K562 (cell line): Measurements from ENCODE around the gene LST1. TPM values are rescaled to one million over a fixed set of nuclear protein-coding genes. Genes with fewer than 3 reads are reported as not detected.

Experiments used
- BCOR ChIP-seq: fragments of 450-650 bp; IDR thresholded peaks from 2 replicates; pipeline ENCODE4 v1.6.1; 2016
- DNMT1 ChIP-seq: fragments of 450-650 bp; IDR thresholded peaks from 2 replicates; pipeline ENCODE4 v1.6.1; 2016; ENCODE audit warnings: antibody characterized with exemption, mild to moderate bottlenecking
- FUS ChIP-seq: fragments of 200-400 bp; formaldehyde crosslinking; optimal IDR thresholded peaks from 2 replicates; pipeline ENCODE3; 2017; ENCODE audit warnings: low read depth, low read length
- HDAC2 ChIP-seq: fragments of 450-650 bp; IDR thresholded peaks from 2 replicates; pipeline ENCODE4 v1.6.1; 2016; ENCODE audit warnings: mild to moderate bottlenecking
- HDAC3 ChIP-seq: fragments of 450-650 bp; IDR thresholded peaks from 2 replicates; pipeline ENCODE4 v1.6.1; 2018; ENCODE audit warnings: borderline replicate concordance, mild to moderate bottlenecking, moderate library complexity; ENCODE audit not compliant: partially characterized antibody
- HDAC6 ChIP-seq: IDR thresholded peaks from 2 replicates; pipeline ENCODE4 v1.6.1; 2012; ENCODE audit warnings: low read depth, mild to moderate bottlenecking, control low read depth, inconsistent platforms, low read length, moderate library complexity
- KLF13 ChIP-seq: fragments of 450-650 bp; IDR thresholded peaks from 2 replicates; pipeline ENCODE4 v1.6.1; 2016; ENCODE audit warnings: missing genetic modification characterization, low read depth, mild to moderate bottlenecking, missing compliant biosample characterization, moderate library complexity, borderline replicate concordance
- MNT ChIP-seq, 2 experiments: fragments of 450-650 bp; conservative IDR thresholded peaks; 2 replicates each; pipeline ENCODE4 v1.6.1; 2017; ENCODE audit warnings: mild to moderate bottlenecking in 2 of 2, moderate library complexity in 2 of 2
- NFRKB ChIP-seq: fragments of 450-650 bp; IDR thresholded peaks from 2 replicates; pipeline ENCODE4 v1.6.1; 2016; ENCODE audit warnings: low read depth
- NFXL1 ChIP-seq: fragments of 450-650 bp; formaldehyde crosslinking; IDR thresholded peaks from 2 replicates; pipeline ENCODE4 v1.4.0; 2021; ENCODE audit warnings: mild to moderate bottlenecking
- PML ChIP-seq: IDR thresholded peaks from 2 replicates; pipeline ENCODE4 v1.6.1; 2012; ENCODE audit warnings: low read length, inconsistent platforms
- POLR2AphosphoS5 ChIP-seq: IDR thresholded peaks from 2 replicates; pipeline ENCODE4 v1.6.1; 2011; ENCODE audit warnings: mild to moderate bottlenecking, low read depth, low read length, moderate library complexity; ENCODE audit not compliant: control insufficient read depth, insufficient read depth
- SIRT6 ChIP-seq: IDR thresholded peaks from one replicate; pipeline ENCODE4 v1.6.1; 2012; ENCODE audit warnings: low read depth, mild to moderate bottlenecking, control low read depth, inconsistent platforms, low read length, moderate library complexity
- SRF ChIP-seq, 2 experiments: fragments of 250-450, 450-650 bp in 1 of 2; sonication (Bioruptor Pico) in 1 of 2; sonication (generic) in 1 of 2; formaldehyde crosslinking; IDR thresholded peaks; 2 replicates each; pipeline versions ENCODE4 v1.5.0 to v1.5.1; 2020 to 2022; ENCODE audit warnings: mild to moderate bottlenecking in 1 of 2, missing genetic modification reagents in 1 of 2
- TBP ChIP-seq: optimal IDR thresholded peaks from 2 replicates; pipeline ENCODE3; 2011; ENCODE audit warnings: low read depth, low read length, improper control_type of control experiment
- THRAP3 ChIP-seq: fragments of 450-650 bp; IDR thresholded peaks from 2 replicates; pipeline ENCODE4 v1.6.1; 2016; ENCODE audit warnings: mild to moderate bottlenecking, inconsistent platforms, borderline replicate concordance
- ZBTB7A ChIP-seq: IDR thresholded peaks from 2 replicates; pipeline ENCODE4 v1.6.1; 2011; ENCODE audit warnings: low read depth, mild to moderate bottlenecking, low read length, moderate library complexity, borderline replicate concordance; ENCODE audit not compliant: control insufficient read depth
- ZNF134 ChIP-seq: fragments of 250-450 bp; sonication (Bioruptor Pico); conservative IDR thresholded peaks from 2 replicates; pipeline ENCODE4 v1.4.0; 2020
- ZNF282 ChIP-seq: sonication (generic); formaldehyde crosslinking; IDR thresholded peaks from 2 replicates; pipeline ENCODE4 v1.8.1; 2023; ENCODE audit warnings: missing genetic modification reagents
- ZNF384 ChIP-seq: IDR thresholded peaks from 2 replicates; pipeline ENCODE4 v1.6.1; 2012; ENCODE audit warnings: low read depth, low read length, improper control_type of control experiment
- ZNF41 ChIP-seq: fragments of 250-450 bp; sonication (Bioruptor Pico); conservative IDR thresholded peaks from 2 replicates; pipeline ENCODE4 v1.4.0; 2020; ENCODE audit warnings: mild to moderate bottlenecking
- ZNF449 ChIP-seq: fragments of 250-450 bp; sonication (Bioruptor Pico); IDR thresholded peaks from 2 replicates; pipeline ENCODE4 v1.8.0; 2022; ENCODE audit warnings: moderate library complexity, mild to moderate bottlenecking, inconsistent platforms
- ZNF511 ChIP-seq: sonication (generic); formaldehyde crosslinking; IDR thresholded peaks from 2 replicates; pipeline ENCODE4 v1.8.0; 2022; ENCODE audit warnings: mild to moderate bottlenecking, missing genetic modification reagents
- ZNF644 ChIP-seq: fragments of 200-800 bp; sonication (Bioruptor generic); IDR thresholded peaks from 2 replicates; pipeline ENCODE4 v1.6.1; 2016; ENCODE audit warnings: low read depth, missing genetic modification characterization, missing compliant biosample characterization
- ZNF699 ChIP-seq: fragments of 250-450 bp; sonication (Bioruptor Pico); IDR thresholded peaks from 2 replicates; pipeline ENCODE4 v1.8.0; 2021; ENCODE audit warnings: mild to moderate bottlenecking, moderate library complexity; ENCODE audit not compliant: insufficient replicate concordance
- polyA plus RNA-seq, 8 experiments: library from polyadenylated mRNA; depleted of rRNA in 4 of 8; stranded (reverse) in 5 of 8; unstranded in 3 of 8; fragments of >200 nt; fragmentation: Nextera tagmentation in 2 of 8; fragmentation: Illumina TruSeq in 1 of 8; extraction: Ambion mirVana in 2 of 8; extraction: Trizol in 1 of 8; gene quantifications; 2 replicates each; pipeline versions ENCODE4 v1.2.1 to v1.2.3, GENCODE V29; 2011 to 2014; ENCODE audit warnings: inconsistent platforms in 1 of 8, missing spikeins in 1 of 8
- total RNA-seq, 7 experiments: library from RNA; depleted of rRNA in 6 of 7; stranded (reverse); fragments of >200 nt in 6 of 7; fragmentation: Illumina TruSeq in 2 of 7; extraction: Trizol in 2 of 7; gene quantifications; 2 replicates each; pipeline versions ENCODE4 v1.2.1 to v1.2.3, GENCODE V29; 2011 to 2021; ENCODE audit warnings: low replicate concordance in 1 of 7

LST1 gene
- total and polyA plus RNA-seq, 9 of the 15 experiments (the other 6 are each of a cell fraction or from before 2014, with no cell fraction given) = 0.82 to 7.8 (median 1.7) TPM

- TF ChIP-seq HDAC3 = peak; percentile 84
- no peak for TF ChIP-seq ZNF41 (CRISPR knock-in tag)
- TF ChIP-seq PML = peak; percentile 75
- TF ChIP-seq ZNF134 = 0 out of 2 replicates have a peak, but pooled peaks have one; percentile 26
- TF ChIP-seq NFXL1 (CRISPR knock-in tag) = no peak
- TF ChIP-seq ZNF699 = no peak
- TF ChIP-seq SRF (CRISPR knock-in tag; IDR thresholded peaks at IDR 0.05) = no peak; a peak in 1 of 4 replicates
- 0 out of 2 replicates have a peak, but pooled peaks have one; percentile 6 for TF ChIP-seq ZNF449 (CRISPR knock-in tag)
- no peak for TF ChIP-seq FUS
- peak; percentile 66 for TF ChIP-seq ZNF384
- TF ChIP-seq THRAP3 = peak; percentile 84; the same call in 1 of the 2 replicates
- TF ChIP-seq MNT (conservative IDR thresholded peaks at IDR 0.05) = peak; percentile 77 to 84
- no peak for TF ChIP-seq SIRT6
- TF ChIP-seq HDAC6 = no peak
- peak; percentile 97 for TF ChIP-seq ZBTB7A
- 0 out of 2 replicates have a peak, but pooled peaks have one; percentile 91 for TF ChIP-seq DNMT1
- TF ChIP-seq ZNF282 (CRISPR knock-in tag) = no peak
- peak; percentile 51; the same call in 1 of the 2 replicates for TF ChIP-seq BCOR
- TF ChIP-seq POLR2AphosphoS5 = peak; percentile 92
- peak; percentile 85 for TF ChIP-seq KLF13 (tag)
- TF ChIP-seq TBP = peak; percentile 88
- TF ChIP-seq HDAC2 = peak; percentile 87
- peak; percentile 83; the same call in 1 of the 2 replicates for TF ChIP-seq ZNF644 (tag)
- peak; percentile 91 for TF ChIP-seq NFRKB
- 0 out of 2 replicates have a peak, but pooled peaks have one; percentile 9 for TF ChIP-seq ZNF511 (CRISPR knock-in tag)
These were observed 38.9 kb upstream of the LST1 start, which contains the start of gene NFKBIL1 (continued) for GRCh38 chr6:31546958-31547726.
